NCI-H2196 (cell line): ENCODE data around the gene DYRK2.

Source experiments
- DNase-seq: peaks from one replicate; lab custom pipeline; 2025; ENCODE audit not compliant: unreplicated experiment; lab: John Stamatoyannopoulos, UW

The DYRK2 gene

DNA sequence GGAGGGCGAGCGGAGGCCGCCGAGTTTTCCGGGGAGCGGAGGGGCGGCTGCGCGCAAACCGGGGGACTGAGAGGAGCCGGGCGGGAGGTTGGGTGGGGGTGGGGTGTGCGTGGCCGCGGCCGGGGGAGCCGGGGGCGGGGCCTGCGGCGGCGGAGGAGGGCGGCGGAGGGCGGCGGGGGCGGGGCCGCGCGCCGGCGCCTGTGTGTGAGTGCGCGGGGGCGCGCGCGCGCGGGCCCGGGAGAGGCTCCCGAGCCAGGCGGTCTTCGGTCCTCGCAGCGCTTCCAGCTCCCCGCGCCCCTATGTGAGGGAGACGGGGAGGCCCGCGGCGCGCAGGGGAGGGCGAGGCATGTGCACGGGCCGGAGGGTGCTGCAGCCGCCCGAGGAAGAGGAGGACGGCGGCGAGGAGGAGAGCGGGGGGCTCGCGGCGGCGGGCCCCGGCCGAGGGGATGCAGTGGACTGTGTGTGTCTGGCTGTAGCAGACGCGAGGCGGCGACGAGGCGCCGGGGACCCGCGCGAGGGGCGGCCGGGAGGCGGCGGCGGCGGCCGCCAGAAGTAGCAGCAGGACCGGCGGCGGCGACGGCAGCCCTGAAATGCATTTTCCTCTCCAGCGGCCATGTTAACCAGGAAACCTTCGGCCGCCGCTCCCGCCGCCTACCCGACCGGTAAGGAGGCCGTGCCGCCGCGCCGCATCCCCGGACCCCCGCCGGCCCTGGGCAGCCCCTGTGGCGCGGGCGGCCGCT, at the start of gene DYRK2:
Gene DYRK2 (plus strand): TSS at position 225 of the 740 bp plus-strand sequence. CDS start 389 bp downstream, at position 614.
- DNase-seq = peak; percentile 79

DNA sequence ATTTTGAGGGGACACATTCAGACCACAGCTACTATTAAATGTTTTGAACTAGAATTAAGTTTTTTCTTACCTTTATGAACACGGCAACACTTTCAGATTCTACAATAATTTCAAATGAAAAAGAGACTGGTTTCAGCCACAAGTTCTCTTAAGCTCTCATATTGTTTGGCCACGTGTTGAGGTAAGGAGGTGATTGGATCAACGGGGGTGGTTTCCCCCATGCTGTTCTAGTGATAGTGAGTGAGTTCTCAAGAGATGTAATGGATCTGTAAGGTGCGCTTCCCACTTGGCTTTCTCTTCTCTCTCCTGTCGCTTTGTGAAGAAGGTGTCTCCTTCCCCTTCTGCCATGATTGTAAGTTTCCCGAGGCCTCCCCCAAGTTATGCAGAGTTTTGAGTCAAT, 48.9 kb upstream of the DYRK2 start:
- no peak for DNase-seq

DNA sequence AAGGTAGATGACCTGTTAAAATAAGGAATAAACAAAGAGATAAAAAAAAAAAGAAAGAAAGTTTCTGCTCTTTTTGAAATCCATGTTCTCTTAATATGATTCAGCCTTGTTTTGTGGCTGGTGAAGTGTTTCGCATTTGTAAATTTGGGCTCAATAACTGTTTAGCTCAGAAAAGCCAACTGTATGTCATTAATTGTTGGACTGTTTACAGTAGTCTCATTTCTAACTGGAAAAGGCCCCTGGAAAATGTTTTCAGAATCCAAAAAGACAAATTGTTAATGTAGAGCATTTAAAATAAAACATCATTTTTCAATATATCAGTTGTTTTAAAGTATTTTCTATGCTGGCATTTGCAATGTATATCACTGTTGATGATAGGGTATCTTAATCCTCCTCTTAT, 47.4 kb upstream of the DYRK2 start:
- DNase-seq = no peak

DNA sequence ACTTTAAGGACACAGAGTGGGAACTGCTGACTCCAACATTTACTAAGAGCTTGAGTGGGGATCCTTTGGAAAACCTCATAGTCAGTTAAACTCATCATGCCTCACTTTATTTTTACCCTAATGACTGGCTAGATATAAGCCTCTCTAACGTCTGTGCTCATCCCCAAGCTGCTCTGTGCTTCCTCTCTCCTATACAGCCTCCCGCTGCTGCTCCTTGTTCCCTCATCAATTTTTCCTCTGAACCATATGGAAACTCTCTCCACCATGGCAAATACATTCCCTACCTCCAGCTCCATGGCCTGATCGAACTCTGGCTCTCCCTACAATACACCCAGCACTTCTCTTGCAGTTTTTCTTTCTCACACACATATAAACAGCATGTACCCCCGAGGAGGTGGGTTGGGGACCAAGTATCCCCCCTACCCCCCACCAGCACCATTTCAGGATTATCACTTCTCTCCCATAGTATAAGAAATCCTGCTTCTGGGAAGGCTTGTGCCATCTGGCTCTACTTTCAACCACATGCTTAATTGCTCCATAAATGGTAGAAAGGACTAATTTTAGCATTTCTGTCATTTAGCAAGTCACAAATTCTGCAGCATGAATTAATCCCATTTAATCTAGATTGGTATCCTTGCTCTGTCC, 39.2 kb upstream of the DYRK2 start:
- DNase-seq = no peak

DNA sequence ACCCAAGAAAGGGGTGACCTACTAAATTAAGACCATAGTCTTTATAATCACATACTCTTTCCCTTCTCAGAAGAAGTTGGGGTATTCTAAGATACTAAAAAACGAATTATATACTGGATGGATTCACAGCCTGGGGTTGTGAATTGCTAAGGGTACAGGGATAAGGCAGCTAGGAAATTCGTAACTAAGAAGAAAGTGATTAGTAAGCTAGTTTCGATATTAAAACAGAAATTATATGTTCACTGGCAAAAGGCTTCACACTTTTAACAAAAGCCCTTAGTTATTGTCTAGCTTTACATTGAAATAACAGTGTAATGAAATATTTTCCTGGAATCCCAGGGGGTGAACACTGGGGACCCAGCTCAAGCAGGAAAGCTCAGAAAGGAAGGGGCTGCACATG, 35.5 kb upstream of the DYRK2 start:
- no peak for DNase-seq

DNA sequence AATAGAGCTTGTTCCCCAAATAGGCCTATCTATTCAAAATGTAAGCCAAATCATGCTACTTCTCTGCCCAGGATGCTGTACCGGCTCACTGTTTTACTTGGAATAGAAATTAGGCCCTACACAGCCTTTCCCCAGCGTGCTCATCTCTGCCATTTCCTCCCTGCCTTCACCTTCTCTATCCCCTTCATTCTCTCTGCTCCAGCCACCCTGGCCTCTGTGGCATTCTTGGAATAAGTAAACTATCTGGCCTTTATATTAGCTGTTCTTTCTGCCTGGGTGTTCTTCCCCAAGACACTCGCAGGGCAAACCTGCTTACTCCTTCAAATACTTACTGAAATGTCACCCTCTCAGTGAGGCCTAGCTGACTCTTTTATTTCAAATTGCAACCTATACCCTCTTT, 30.9 kb upstream of the DYRK2 start:
- no peak for DNase-seq

DNA sequence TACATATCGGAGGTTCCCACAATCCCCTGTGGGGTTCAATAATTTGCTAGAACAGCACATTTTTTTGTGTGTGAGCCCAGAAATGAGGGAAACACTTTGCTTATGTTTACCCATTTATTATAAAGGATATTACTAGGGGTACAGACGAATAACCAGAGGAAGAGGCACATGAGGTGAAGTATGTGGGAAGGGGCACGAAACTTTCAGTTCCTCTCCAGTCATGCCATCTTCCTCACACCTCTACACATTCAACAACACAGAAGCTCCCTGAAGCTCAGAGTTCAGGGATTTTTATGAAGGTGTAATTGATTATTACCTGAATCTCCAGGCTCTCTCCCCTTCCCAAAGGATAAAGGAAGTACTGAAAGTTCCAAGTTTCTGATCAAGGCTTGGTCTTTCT, 30.2 kb upstream of the DYRK2 start:
- DNase-seq = no peak

DNA sequence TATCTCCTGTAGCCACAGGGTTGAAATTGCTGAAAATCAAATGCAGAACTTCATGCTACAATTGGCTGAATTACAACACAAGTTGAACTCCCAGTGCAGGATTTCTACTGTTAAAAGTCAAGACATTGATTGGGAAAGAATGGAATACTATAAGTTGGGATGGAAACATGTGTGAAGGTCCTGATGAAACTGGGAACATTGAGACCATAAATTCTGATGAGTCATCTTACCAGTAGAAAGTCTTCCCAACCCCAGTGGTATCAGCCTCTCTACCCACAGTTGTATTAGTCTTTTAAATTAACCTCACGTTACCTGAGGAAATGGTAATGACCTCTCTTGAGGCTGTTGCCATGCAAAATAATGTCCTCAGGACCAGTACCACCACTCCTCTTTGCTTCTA, 27.4 kb upstream of the DYRK2 start:
- no peak for DNase-seq

DNA sequence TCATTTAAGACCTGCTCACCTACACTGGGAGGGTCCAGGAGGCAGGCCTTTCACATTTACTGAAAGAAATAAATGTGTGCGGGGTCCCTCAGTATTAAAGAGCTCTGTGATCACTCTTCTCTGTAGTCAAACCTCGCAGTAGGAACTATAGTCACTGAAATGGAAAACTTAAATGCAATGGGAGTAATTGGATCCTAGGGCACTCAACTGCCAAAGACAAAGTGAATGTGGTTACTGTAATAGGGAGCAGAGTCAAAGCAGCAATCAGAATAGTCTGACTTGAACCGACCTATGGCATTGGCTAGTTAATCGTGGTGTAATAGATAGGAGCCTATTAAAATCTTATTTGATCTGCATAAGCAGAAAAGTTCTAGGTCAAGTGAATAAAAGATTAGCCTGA, 26.6 kb upstream of the DYRK2 start:
- no peak for DNase-seq

DNA sequence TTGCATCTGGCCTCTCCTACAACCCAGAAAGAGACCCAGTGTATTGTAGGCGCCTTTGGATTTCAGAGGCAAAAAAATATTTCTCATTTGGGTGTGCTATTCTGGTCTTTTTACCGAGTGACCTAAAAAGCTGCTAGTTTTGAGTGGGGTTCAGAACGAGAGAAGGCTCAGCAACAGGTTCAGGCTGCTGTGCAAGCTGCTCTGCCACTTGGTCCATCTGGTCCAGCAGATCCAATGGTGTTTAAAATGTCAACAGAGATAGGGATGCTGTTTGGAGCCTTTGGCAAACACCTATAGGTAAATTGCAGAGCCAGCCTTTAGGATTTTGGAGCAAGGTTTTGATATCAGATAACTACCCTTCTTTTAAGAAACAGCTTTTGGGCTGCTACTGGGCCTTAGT, 25.3 kb upstream of the DYRK2 start:
- no peak for DNase-seq

DNA sequence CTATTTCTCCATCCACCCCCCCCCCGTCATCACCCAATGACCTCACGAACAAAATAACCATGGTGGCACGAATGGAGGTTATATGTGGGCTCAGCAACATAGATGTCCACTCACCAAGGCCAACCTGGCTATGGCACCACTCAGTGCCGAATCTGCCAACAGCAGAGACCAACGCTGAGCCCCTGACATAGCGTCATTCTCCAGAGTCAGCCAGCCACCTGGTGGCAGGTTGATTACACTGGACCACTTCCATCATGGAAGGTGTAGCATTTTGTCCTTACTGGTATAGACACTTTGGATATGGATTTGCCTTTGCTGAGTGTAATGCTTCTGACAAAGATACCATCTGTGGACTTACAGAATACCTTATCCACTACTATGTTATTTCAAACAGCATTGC, 24.2 kb upstream of the DYRK2 start:
- DNase-seq = no peak

DNA sequence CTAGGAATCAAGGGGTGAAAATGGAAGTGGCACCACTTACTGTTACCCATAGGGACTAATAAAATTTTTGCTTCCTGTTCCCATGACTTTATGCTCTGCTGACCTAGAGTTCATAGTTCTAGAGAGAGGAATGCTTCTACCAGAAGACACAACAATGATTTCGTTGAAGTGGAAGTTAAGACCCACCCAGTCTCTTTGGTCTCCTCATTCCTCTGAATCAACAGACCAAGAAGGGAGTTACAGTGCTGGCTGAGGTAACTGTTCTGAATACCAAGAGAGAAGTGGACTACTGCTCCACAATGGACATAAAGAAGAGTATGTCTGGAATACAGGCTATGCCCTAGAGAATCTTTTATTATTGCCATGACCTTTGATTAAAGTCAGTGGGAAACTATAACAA, 23.5 kb upstream of the DYRK2 start:
- no peak for DNase-seq

DNA sequence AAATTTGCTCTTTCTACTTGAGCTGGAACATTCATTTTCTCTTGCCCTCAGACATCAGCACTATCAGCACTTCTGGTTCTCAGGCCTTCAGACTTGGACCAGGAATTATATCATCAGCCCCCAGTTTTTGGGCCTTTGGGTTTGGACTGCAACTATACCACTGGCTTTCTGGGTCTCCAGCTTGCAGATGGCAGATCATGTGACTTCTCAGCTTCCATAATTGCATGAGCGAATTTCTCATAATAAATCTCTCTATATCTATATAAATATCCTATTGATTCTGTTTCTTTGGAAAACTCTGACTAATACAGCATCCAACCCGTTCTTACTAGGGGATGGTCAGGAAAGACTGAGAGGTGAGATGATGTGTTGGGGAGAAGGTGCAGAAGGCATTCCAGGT, 22.4 kb upstream of the DYRK2 start:
- no peak for DNase-seq

DNA sequence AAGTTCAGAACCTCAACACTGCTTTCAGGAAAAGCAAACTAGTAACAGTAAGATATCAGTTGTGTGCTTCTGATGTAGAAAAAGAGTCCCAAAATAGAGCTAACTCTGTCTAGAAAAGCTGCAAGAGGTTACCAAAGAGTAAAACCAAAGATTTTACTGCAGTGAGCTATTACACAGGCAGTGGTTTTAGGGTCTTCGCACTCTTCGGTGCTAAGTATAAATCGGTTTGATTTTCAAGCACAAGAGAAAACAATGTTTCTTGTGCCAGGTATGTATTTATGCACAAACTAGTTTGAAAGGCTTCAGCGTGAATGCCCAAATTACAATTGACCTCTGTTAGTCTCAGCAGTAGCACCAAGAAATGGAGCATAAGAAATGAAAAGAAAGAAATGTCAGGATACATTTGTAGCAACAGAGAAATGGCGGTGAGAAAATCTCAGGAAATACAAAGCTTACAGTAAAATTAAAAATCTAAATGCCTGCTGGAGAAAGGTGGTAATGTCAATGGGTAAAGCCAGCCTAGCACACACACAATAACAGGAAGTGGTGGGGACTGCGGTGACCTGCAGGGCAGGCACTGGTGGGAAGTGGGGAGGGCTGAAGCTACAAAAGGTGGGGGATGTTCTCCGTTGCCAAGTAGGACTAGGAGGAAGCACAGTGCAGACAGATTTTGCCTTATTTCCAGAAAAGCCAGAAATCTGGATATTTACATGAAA, 18.0 kb upstream of the DYRK2 start:
- no peak for DNase-seq

DNA sequence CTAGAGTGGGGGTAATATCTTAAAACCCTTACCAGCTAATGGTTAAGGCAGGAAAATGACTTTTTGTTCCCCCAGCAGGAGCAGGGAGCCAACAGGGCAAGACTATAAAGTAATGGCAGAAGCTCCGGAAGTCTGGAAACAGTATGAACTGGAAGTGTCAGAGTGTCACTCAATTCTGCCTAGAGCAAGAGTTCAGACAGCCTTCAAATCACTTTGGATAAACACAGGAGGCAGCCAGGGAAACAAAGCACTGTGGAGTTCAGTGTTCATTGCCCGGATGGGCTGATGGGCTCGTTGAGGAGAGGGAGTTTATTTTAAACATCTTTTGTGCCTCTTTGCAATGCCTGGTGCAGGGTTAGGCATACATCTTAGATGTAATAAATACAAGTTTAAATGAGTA, 16.5 kb upstream of the DYRK2 start:
- DNase-seq = no peak

DNA sequence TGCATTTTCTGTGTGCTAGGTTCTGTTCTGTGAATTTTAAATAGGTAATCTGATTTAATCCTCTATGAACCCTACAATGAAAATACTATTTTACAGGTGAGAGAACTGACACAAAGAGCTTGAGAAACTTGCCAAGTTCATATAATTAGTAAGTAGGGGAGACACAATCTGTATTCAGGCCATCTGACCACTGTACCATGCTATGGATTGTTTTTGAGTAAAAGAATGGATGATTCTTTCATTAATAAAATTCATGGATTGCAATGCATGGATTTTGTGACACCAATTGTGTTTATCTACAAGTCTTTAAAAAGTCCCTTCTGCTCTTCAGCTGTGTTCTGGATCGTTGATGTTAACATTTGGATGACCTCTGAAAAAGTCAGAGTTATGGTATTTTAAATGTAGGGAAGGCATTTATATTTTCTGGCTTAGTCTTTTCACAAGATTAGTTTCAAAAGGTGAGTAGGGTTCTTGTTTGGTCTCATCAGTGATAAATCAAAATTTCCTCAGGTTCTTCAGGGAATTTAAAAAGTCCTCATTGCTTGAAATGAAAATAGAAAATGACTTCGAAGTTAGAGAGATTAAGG, 15.4 kb upstream of the DYRK2 start:
- DNase-seq = no peak

DNA sequence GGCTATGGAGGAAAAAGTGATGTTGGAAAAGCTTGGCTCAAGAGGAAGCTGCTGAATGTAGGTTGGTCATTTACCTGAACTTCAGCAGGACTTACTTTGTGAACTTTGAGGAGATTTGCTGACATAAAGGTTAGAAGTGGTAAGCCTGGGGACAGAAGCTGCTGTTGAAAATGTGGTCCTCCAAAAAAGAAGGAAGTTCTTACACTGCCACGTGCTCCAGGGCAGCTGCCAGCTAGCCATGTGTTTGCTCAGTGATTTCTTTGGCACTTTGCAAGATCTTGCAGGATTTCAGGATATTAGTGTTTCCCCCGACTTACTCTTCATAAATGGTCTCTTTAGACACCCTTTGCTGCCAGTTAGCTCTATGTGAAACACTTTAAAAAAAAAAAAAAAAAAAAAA, 14.8 kb upstream of the DYRK2 start:
- DNase-seq = no peak

DNA sequence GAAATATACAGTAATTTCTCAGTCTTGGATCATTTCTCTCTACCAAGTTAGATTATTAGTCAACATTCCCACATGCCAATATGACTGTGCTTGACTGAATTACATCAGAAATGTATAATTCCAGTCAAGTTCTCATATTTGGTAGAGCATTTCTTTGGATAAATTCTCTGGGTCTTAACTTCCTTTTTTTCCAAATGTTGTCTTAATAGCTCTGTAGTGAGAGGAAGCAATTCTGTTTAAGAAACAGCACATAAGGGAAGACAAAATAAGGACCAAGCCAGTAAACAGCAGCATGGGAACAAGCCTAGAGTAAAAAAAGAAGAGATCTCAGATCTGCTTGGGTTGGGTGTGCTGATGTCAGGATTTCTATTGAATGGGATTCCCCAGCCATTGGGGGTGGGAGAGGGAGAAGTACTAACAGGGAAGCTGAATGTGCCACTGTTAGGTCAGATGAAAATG, 14.2 kb upstream of the DYRK2 start:
- no peak for DNase-seq

DNA sequence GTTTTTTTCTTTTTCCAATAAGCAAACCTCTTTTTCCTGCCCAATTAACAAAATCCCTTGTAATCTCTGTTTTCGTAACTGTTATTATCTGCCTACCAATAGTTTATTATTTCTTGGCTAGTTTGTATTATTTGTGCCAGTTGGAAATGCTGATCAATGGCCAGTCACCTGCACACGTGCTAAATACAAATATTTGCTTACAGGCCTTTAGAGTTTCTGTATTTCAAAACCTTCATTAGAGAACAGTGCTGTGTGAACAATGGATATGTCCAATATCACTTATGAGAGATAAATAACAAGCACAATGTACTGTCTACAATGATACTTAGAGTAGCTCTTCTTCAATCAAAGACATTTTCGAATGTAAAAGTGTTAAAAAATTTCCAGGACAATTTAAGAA, 10.8 kb upstream of the DYRK2 start:
- no peak for DNase-seq

DNA sequence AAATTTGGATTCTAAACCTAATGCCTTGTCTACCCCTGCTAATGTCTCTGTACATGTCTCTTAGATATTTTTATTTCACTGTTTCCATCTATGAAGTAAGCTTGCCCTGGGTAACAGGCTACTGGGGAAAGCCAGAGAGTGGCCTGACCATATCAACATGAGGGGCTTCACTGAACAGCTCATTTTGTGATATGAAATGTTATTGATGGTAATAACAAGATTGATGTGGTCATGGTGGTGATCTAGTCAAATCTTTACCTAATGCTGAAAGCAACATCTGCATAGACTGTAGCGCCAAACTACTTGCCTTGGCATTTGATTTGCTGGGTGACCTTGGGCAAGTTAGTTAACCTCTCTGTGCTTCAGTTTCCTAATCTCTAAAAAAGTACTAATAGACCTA, 9.9 kb upstream of the DYRK2 start:
- DNase-seq = no peak

DNA sequence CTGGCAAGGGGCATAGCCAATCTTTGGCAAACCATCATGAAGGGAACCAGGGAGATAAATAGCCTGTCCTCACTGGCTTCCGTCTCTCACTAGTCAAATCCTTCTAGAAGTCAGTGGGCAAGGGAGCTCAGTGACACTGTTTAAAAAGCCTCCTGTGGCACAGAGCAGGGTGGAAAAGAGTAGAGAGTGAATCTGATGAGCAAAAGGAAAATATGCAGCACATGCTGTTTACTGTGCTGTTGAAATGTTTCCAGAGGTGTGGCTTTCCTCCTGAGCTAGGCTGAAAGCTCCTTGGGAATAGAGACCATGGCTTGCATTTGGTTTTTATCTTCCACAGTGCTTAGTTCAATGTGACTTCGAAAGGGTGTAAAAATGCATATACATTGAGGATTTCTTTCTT, 7.7 kb upstream of the DYRK2 start:
- DNase-seq = no peak

DNA sequence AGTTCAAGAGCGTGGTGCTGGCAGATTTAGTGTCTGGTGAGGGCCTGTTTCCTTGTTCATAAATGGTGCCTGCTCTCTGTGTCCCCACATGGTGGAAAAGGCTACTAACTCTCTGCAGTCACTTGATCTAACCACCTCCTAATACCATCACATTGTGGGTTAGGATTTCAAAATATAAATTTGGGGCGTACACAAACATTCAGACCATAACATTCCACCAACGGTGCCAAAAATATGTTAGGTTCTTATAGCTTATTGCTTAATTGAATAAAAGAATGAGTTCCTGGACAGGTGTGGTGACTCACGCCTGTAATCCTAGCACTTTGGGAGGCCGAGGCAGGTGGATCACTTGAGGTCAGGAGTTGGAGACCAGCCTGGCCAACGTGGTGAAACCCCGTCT, 3.4 kb upstream of the DYRK2 start:
- no peak for DNase-seq
